Right cardiac atrium (tissue), 5 donors: ENCODE measurements around the gene SLC38A10. TPM values are rescaled to one million over a fixed set of nuclear protein-coding genes. Genes with fewer than 3 reads are reported as not detected.
"Not testable (repeated sequence)": the region's sequence is repeated elsewhere in the genome, so short reads cannot be mapped to it uniquely, and the experiment has no call there.

Source experiments
- ATAC-seq, 2 donors: fragments of 200-7000 bp; cut with Tn5 transposase; one replicate each; pipeline versions ENCODE4 v1.8.0 to v1.9.1; 2020; ENCODE audit warnings: moderate library complexity in 2 of 2, mild to moderate bottlenecking in 1 of 2
- DNase-seq, 3 donors: peaks; one replicate each; pipeline ENCODE4 v3.0.0-alpha.2; 2020
- H3K27ac ChIP-seq: one replicate; pipeline ENCODE4 v1.5.1; 2013; ENCODE audit warnings: mild to moderate bottlenecking, low read length, control low read depth, moderate library complexity
- H3K27me3 ChIP-seq: one replicate; pipeline ENCODE4 v1.6.1; 2013; ENCODE audit not compliant: control insufficient read depth, insufficient read depth
- H3K4me1 ChIP-seq: one replicate; pipeline ENCODE4 v1.6.1; 2013; ENCODE audit warnings: low read length; ENCODE audit not compliant: control insufficient read depth, insufficient read depth
- H3K4me3 ChIP-seq: one replicate; pipeline ENCODE4 v1.5.1; 2013; ENCODE audit warnings: low read length, control low read depth
- H3K9me3 ChIP-seq: one replicate; pipeline ENCODE4 v1.6.1; 2013; ENCODE audit warnings: low read length; ENCODE audit not compliant: control insufficient read depth
- WGBS: extraction: QIAGEN DNeasy Blood & Tissue Kit; methylation state at CpG from one replicate; pipeline ENCODE4 v1.1.7; 2013; 5-methylcytosine and 5-hydroxymethylcytosine counted together
- intact Hi-C, 4 donors: fragments of 100-400 bp; cut with DNase I; formaldehyde crosslinking; loops; one replicate each; pipeline versions ENCODE4 v1.11.0 to v1.14.0; 2022 to 2023
- polyA plus RNA-seq: library from polyadenylated mRNA; stranded (reverse); fragments of 200-250 nt; gene quantifications from one replicate; pipeline ENCODE4 v1.2.3, GENCODE V29; 2013
- total RNA-seq, 4 donors: library from RNA; stranded (reverse); fragmentation: NEBNext Ultra II Directional; extraction: Animal tissue kit (Norgen Biotek cat#: 25700); gene quantifications; one replicate each; pipeline ENCODE4 v1.2.1, GENCODE V29; 2021
- donor health status: healthy with polysubstance abuse.
- donor health status: DM: no; HTN: yes; CAD: no.
- donor health status: DM: no; HTN: no; CAD: no.
- donor health status: DM: no; HTN: yes; CAD: no; lungs with severe emphysema.
- donor health status: DM: yes; HTN: yes; CAD: no.

Gene SLC38A10
- total and polyA plus RNA-seq, 5 donors = 50.8 to 63.9 (median 55.2) TPM

DNA sequence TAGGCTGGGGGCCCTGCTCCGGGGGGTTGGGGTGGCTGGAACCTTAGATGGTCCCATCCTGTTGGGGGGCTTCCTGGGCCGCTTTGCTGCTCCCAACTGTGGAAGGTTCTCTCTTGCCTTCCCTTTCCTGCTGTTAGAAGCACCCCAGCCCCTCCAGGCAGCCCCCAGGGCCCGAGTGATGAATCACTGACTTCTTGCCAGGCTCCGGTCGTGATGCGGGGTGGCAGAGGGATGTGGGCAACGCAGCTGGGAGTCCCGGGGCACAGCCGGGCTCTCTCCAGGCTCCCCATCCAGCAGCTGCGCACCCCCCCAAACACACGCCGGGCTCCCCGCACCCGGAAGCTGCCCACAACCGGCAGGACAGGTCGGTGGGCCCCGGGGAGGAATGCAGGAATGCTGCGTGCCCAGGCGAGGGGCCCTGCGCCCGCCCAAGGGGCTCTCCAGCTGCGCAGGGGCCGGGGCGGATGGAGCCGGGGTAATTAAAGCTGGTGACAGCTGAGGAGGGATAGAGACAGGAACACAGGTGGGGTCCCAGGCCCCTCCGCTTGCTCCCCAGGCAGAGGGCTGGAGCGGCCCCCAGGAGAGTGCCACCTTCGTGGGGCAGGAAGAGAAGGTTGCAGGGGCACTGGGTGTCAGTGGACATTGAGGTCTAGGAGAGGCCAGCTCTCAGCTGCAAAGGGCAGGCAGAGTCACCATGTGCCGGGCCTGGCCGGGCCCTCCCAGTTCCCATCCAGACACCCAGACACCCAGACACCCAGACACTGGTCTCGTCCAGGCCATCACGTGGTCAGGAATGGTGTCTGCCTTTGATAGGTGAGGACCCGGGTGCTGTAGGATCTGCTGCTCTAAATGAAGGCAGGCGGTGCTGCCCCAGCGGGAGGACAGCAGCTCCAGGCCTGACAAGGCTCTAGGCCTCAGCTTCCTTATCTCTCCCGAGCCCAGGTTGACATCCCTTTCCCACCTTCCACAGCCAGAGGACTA is 15.0 kb upstream of the SLC38A10 start:
- Histone ChIP-seq H3K9me3 (no peaks in the 10 kb centered on the region), H3K27me3 (no peaks in the 10 kb centered on the region), H3K4me3 (no peak overlapping the region), H3K4me1 (no peaks in the 10 kb centered on the region), H3K27ac (peak overlapping the region; percentile 58)
- intact Hi-C loops = no loop called here
- ATAC-seq (no peak), DNase-seq (peak in 2 of 3 donors; percentile 17 to 59)
- 76% methylated on average over 36 of the region's 36 CpGs for WGBS

DNA sequence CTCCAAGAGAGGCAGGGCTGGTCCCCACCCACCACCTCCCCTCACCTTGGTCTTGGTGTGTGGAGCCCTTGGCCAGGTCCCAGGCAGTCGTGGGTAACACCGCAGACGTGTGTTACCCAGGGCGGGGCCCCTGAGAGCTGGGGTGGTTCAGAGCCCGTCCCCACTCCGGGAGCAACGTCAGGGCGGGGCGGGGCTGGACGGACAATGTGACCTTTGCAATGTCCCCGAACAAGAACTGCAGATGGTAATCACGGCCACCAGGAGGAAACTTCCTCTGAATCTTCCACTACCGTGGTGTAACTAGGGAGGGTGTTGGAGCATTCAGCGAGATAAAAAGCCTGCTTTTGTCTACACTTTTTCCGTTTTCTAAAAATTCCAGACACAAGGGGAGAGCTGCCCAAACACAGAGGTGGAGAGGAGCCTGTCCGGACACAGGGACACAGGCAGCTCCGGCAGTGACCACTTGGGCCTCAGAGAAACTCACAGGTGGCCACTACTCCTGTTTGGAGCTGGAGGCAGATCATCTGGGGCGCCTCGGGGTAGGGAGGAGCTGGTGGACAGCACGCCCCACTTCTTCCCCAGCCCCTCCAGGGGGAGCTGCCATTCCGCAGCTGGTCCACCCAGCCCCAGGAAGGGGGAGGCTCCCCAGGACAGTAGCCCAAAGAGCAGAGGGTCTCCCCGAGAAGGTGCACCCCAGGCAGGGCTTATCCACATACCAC is 14.2 kb upstream of the SLC38A10 start:
- WGBS = 8% methylated on average over 22 of the region's 22 CpGs
- Histone ChIP-seq H3K4me3 (peak overlapping the region; percentile 12), H3K9me3 (no peaks in the 10 kb centered on the region), H3K4me1 (no peaks in the 10 kb centered on the region), H3K27ac (peak overlapping the region; percentile 58), H3K27me3 (no peaks in the 10 kb centered on the region)
- ATAC-seq = peak; percentile 89 to 94
- intact Hi-C loops = no loop called here
- DNase-seq = peak; percentile 95 to 97 (median 96)

DNA sequence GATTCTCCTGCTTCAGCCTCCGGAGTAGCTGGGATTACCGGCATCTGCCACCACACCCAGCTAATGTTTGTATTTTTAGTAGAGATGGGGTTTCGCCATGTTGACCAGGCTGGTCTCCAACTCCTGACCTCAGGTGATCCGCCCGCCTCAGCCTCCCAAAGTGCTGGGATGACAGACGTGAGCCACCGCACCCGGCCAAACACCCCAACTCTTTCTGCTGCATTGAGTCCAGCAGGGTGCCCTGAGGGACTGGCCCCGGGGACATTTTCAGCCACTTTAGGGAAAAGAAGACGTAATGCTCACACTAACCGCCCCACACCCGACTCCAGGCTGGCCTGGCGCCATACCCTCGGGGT is 13.7 kb upstream of the SLC38A10 start:
- ATAC-seq, H3K4me1 ChIP-seq, H3K9me3 ChIP-seq, intact Hi-C loops, H3K27me3 ChIP-seq, DNase-seq: not testable (repeated sequence)
- Histone ChIP-seq H3K27ac (peak overlapping the region; percentile 22), H3K4me3 (peak overlapping the region; percentile 12)
- 49% methylated on average over 14 of the region's 14 CpGs for WGBS

DNA sequence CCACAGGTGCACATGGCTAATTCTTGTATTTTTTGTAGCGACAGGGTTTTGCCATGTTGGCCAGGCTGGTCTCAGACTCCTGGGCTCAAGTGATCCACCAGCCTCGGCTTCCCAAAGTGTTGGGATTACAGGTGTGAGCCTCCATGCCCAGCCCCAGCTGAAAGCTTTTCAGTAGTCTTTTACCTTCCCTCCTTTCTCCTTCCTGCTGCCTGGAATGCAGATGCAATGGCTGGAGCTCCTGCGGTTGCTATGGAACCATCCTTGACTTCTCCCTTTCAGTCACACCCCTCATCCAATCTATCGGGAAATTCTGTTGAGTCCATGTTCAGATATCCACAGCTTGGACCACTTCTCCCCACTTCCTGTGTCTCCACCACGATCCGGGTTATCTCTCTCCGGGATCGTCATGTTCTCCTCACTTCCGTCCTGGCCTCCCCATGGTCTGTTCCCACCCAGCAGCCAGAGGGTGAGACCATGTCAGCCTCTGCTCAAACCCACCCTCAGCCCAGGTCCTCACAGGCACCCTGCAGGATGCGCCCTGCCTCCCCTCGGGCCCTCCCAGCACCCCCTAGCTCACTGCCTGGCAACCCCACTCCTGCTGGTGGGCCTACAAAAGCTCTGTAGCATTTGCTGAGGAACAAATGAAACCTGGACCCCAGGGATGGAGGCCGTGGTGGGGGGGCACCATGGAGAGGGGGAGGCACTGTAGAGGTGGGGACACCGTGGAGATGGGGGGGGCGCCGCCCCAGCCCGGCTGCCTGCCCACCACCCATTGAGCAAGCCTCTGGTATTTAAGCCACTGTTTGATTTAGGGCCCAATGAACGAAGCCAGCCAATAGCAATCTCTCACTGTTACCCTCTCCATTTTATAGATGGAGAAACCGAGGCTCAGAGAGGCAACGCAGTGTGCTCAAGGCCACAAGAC is 12.8 kb upstream of the SLC38A10 start:
- Histone ChIP-seq H3K27me3 (no peaks in the 10 kb centered on the region), H3K4me3 (no peak overlapping the region), H3K9me3 (no peaks in the 10 kb centered on the region), H3K4me1 (no peaks in the 10 kb centered on the region), H3K27ac (no peak overlapping the region)
- 88% methylated on average over 19 of the region's 19 CpGs for WGBS
- ATAC-seq (no peak), DNase-seq (peak in 1 of 3 donors; percentile 52)
- intact Hi-C loops = no loop called here

DNA sequence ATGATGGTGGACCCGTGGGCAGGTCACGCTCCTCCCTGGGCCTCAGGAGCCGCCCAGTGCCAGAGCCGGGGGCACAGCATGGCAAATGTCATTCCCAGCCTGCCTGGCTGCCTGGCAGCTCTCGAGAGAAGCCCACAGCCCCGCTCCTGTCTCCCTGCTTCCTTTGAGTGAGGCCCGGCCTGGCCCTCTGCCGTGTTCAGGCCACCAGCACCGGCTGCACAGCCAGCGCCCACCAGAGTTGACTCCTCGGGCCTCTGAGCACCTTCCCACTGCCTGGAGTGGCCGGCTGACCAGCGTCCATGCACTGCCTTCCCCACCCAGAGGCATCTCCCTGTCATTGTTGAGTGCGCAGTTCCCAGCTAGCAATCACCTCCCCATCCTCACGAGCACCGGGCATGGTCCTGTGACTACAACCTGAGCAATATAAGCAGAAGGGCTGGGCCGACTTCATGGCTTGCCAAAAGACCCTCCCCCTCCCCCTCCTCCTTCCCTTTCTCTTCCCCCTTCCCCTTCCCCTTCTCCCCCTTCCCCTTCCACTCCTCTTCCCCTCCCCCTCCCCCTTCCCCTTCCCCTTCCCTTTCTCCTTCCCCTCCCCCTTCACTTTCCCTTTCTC is 11.9 kb upstream of the SLC38A10 start:
- intact Hi-C loops = no loop called here
- Histone ChIP-seq H3K9me3 (no peaks in the 10 kb centered on the region), H3K4me3 (no peak overlapping the region), H3K4me1 (no peaks in the 10 kb centered on the region), H3K27ac (no peak overlapping the region), H3K27me3 (no peaks in the 10 kb centered on the region)
- 75% methylated on average over 17 of the region's 17 CpGs for WGBS
- DNase-seq = peak in 1 of 3 donors; percentile 38
- no peak for ATAC-seq

DNA sequence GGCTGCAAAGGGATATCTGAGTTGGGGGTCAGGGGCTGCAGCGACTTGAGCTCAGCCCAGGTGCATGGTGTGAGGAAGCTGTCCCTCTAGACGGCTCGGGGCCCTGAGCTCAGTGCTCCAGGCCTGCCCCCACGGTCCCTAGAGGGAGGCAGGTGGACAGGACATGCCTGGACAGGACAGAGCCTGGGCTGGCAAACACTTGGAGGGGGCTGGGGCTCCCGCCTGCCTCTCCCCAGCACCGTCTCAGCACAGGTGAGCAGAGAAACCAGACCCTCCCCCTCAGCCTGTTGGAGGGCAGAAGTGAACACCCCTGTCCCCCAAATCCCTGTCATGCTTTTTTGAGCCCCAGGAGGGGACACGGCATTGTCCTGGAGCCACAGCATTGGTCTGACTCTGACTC is 11.4 kb upstream of the SLC38A10 start:
- no peaks in the 10 kb centered on the region for H3K27me3 ChIP-seq
- WGBS = 93% methylated on average over 7 of the region's 7 CpGs
- no peak for ATAC-seq
- intact Hi-C loops = no loop called here
- DNase-seq = no peak
- H3K4me3 ChIP-seq = no peak overlapping the region
- H3K27ac ChIP-seq = no peak overlapping the region
- H3K9me3 ChIP-seq = no peaks in the 10 kb centered on the region
- H3K4me1 ChIP-seq = no peaks in the 10 kb centered on the region

DNA sequence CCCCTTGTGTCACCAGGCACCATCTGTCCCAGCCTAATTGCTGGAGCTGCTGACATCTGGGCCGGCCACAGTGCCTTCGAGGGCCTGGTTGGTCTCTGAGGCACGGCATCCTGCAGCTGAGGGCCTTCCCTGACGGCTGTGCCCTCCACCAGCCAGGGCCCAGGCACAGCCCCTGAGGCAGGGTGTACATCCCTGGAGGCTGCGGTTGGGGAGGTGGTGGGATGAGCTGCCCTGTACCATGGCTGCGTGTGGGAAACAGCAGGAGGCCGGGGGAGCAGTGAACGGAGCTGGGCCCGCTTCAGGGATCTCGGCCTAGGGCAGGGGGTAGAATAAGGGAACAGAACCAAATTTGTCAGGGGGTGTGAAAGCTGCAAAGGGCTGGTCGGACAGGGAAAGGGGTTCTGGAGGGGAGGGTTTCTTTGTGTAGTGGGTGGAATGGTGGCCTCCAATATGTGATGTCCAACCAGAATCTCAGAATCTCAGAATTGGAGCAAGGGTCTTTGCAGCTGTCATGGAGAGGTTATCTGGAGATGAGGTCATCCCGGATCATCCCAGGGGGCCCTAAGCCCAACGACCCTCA is 10.0 kb upstream of the SLC38A10 start:
- 84% methylated on average over 13 of the region's 13 CpGs for WGBS
- H3K27me3 ChIP-seq = no peaks in the 10 kb centered on the region
- DNase-seq = no peak
- ATAC-seq = no peak
- H3K9me3 ChIP-seq = no peaks in the 10 kb centered on the region
- H3K27ac ChIP-seq = no peak overlapping the region
- H3K4me1 ChIP-seq = no peaks in the 10 kb centered on the region
- intact Hi-C loops = no loop called here
- no peak overlapping the region for H3K4me3 ChIP-seq

DNA sequence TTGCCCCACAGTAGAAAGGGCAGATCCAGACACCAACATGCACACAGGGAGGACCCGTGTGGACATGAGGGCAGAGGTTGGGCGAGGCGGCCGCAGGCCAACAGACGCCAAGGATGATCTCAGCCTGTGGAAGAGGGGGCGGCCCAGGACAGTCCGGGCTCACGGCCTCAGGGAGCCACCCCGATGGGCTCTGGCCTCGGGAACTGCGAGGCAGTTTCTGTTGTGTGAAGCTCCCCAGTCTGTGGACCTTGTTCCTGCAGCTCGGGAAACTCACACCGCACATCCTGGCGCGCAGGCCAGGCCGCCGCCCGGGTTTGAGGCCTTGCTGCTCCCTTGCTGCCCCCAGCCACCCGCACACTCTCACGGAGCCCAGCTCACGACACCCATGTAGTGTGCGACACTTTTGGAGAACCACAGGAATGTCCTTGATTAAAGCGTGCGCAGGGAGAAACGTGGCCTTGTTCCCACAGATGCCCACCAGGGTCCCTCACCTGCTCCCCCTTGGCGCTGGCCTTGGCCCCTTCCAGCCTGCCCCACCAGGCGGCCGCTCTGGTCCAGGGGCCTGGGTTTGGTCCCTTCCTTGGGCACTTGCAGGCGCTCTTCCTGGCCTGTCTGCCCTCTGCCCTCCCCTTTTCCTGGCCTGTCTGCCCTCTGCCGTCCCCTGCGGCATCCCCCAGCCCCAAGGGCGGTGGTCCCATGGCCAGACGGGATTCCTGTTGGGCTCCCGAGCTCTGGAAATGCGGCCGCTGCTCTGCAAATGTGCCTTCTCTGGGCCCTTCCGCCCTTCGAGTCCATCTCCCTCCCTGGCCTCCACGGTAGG is 9.3 kb upstream of the SLC38A10 start:
- Histone ChIP-seq H3K27me3 (no peaks in the 10 kb centered on the region), H3K4me3 (no peak overlapping the region), H3K9me3 (no peaks in the 10 kb centered on the region), H3K27ac (no peak overlapping the region), H3K4me1 (no peaks in the 10 kb centered on the region)
- intact Hi-C loops = loop anchor here in 1 of 4 donors (5.0 kb wide), 1 partner anchor 88 kb away; no protein-coding TSS in a partner anchor
- ATAC-seq (no peak), DNase-seq (no peak)
- WGBS = 89% methylated on average over 39 of the region's 39 CpGs

DNA sequence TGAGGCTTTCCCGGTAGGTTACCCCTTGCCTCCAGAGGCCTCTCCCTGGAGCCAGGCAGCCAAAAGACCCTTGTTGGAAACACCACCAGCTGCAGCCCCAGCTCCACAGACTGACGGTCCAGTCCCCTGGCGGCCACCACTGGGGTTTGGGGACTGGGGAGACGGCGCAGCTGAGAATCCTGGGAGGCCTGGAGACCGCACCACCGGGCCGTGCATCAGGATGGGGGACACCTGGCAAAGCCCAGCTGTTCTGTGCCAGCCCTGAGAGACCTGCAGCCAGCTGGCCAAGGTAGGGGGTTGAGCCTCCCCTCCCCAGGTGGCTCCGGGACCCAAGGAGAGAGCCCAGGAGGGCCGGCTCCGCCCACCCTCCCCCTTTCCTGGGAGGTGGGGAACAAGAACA is 8.3 kb upstream of the SLC38A10 start:
- 85% methylated on average over 11 of the region's 11 CpGs for WGBS
- intact Hi-C loops = loop anchor here in 1 of 4 donors (5.0 kb wide), 1 partner anchor 89 kb away; no protein-coding TSS in a partner anchor
- DNase-seq = no peak
- Histone ChIP-seq H3K4me3 (no peak overlapping the region), H3K9me3 (no peaks in the 10 kb centered on the region), H3K27me3 (no peaks in the 10 kb centered on the region), H3K4me1 (no peaks in the 10 kb centered on the region), H3K27ac (no peak overlapping the region)
- no peak for ATAC-seq
